Measurements from ENCODE around the gene FAM222A. TPM values are rescaled to one million over a fixed set of nuclear protein-coding genes. Genes with fewer than 3 reads are reported as not detected.

Gene FAM222A
- total RNA-seq, 2 experiments from 2014 or later: 0.39 to 0.53 TPM

- POLR2A ChIA-PET: interaction anchor here (1.1 kb wide), 1 partner anchor 147 kb away, joined by 3 read pairs; no protein-coding TSS in a partner anchor
- peak; percentile 76 for ATAC-seq
These were observed 23.0 kb downstream of the FAM222A start for GRCh38 chr12:109736552-109737108.

DNA sequence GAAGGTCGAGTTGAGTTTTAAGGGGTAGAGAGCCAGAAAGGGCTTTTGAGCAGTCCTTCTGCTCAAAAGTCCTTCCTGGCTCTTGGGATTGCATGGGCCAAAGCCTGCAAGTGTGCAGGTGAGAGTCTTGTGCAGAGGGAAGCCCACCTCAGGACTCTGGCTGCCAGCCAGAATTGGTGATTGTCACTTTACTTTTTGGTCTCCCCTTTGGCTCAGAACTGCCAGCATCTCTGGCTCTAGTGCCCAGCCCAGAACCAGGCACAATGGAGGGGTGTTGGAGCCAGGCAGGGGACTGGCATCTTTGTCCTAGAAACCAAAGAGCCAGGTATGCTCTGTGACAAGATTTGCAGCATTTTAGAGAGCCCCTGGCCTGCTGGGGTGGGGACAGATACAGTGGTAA lies 23.5 kb downstream of the FAM222A start:
- no peaks in the 10 kb centered on the region for H3K36me3 Mint-ChIP-seq (ENCODE audit: low read depth)
- H3K27me3 Mint-ChIP-seq: peaks cover 25% of the 10 kb centered on the region
- H3K4me1 Mint-ChIP-seq: no peaks in the 10 kb centered on the region
- DNase-seq (peak; percentile 0), ATAC-seq (no peak)
- H3K4me3 Mint-ChIP-seq: no peak overlapping the region
- no peaks in the 10 kb centered on the region for H3K9me3 Mint-ChIP-seq (ENCODE audit: low read depth)
- intact Hi-C loops (cut with DNase I, micrococcal nuclease): no loop called here
- POLR2A ChIA-PET: interaction anchor here (1.1 kb wide), 1 partner anchor 148 kb away, joined by 3 read pairs; no protein-coding TSS in a partner anchor
- CTCF ChIA-PET: interaction anchor here (2.0 kb wide), 1 partner anchor 139 kb away, joined by 4 read pairs; no protein-coding TSS in a partner anchor
- H3K27ac Mint-ChIP-seq: no peak overlapping the region

More at GRCh38 chr12:109736552-109737108, 23.0 kb downstream of the FAM222A start:
- H3K36me3 Mint-ChIP-seq (ENCODE audit: low read depth): no peaks in the 10 kb centered on the region
- H3K4me3 Mint-ChIP-seq: no peak overlapping the region
- CTCF ChIA-PET: no interaction called here
- DNase-seq: peak; percentile 57
- H3K9me3 Mint-ChIP-seq (ENCODE audit: low read depth): no peaks in the 10 kb centered on the region
- no peaks in the 10 kb centered on the region for H3K4me1 Mint-ChIP-seq
- intact Hi-C loops (cut with DNase I, micrococcal nuclease): no loop called here
- H3K27ac Mint-ChIP-seq: no peak overlapping the region
- H3K27me3 Mint-ChIP-seq: peaks cover 25% of the 10 kb centered on the region

DNA sequence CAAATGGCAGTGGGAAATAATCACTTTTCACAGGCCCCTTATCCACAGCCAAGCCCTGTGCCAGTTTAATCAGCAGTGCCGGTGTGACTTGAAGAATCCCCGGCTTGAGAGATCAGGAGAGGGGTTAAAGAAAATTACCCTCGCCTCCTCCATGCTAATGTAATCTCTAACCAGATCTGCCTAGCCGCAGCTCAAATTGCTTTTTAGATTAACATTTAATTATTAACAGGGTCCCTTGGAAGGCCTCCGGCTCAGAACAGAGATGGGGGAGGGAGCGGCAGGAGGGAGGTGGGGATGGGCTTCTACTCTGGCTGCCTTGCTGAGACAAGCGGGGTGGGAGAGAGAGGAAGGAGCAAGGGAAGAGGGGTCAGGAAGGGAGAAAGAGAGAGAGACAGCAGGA lies 24.0 kb downstream of the FAM222A start:
- no peaks in the 10 kb centered on the region for H3K36me3 Mint-ChIP-seq (ENCODE audit: low read depth)
- no peaks in the 10 kb centered on the region for H3K9me3 Mint-ChIP-seq (ENCODE audit: low read depth)
- no peak overlapping the region for H3K27ac Mint-ChIP-seq
- no peak overlapping the region for H3K4me3 Mint-ChIP-seq
- intact Hi-C loops (cut with DNase I, micrococcal nuclease): no loop called here
- no peak for DNase-seq
- POLR2A ChIA-PET: interaction anchor here (1.1 kb wide), 1 partner anchor 148 kb away, joined by 3 read pairs; no protein-coding TSS in a partner anchor
- CTCF ChIA-PET: interaction anchor here (2.0 kb wide), 1 partner anchor 140 kb away, joined by 4 read pairs; no protein-coding TSS in a partner anchor
- ATAC-seq: no peak
- no peaks in the 10 kb centered on the region for H3K4me1 Mint-ChIP-seq
- H3K27me3 Mint-ChIP-seq: peaks cover 25% of the 10 kb centered on the region

DNA sequence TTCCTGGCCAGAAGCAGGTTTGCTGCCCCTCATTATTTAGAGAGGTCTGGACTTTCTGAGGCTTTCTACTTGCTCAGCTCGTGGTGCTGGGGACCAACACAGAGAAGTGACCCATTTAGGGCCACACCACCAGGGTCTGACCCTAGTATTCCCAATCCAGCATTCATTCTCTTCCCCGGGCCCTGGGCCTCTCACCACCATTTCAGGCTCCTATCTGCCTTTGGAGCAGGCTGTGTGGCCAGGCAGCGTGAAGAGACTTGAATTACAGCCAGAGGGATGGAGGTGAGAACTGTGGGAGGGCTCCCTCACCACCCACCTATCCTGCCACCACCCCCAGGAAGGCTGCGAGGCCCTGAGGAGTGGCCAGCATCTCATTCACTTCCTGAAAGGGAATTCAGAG lies 24.6 kb downstream of the FAM222A start:
- Mint-ChIP-seq H3K9me3 (ENCODE audit: low read depth) (no peaks in the 10 kb centered on the region), H3K4me3 (no peak overlapping the region), H3K36me3 (ENCODE audit: low read depth) (no peaks in the 10 kb centered on the region), H3K27me3 (peaks cover 23% of the 10 kb centered on the region), H3K4me1 (no peaks in the 10 kb centered on the region), H3K27ac (no peak overlapping the region)
- ATAC-seq (no peak), DNase-seq (peak; percentile 1)
- intact Hi-C loops (cut with DNase I, micrococcal nuclease): no loop called here
- CTCF ChIA-PET: interaction anchor here (0.7 to 2.0 kb wide), 2 partner anchors 24 to 140 kb away, joined by 3 to 4 read pairs; no protein-coding TSS in a partner anchor
- POLR2A ChIA-PET: interaction anchor here (0.6 kb wide), 1 partner anchor 16 kb away, joined by 3 read pairs; no protein-coding TSS in a partner anchor

GRCh38 chr12:109738878-109739665 lies 25.4 kb downstream of the FAM222A start:
- Mint-ChIP-seq H3K9me3 (ENCODE audit: low read depth) (no peaks in the 10 kb centered on the region), H3K4me3 (no peak overlapping the region), H3K27me3 (peaks cover 17% of the 10 kb centered on the region), H3K4me1 (no peaks in the 10 kb centered on the region), H3K27ac (no peak overlapping the region), H3K36me3 (ENCODE audit: low read depth) (no peaks in the 10 kb centered on the region)
- DNase-seq: peak; percentile 3
- POLR2A ChIA-PET: interaction anchor here (0.6 kb wide), 1 partner anchor 15 kb away, joined by 3 read pairs; no protein-coding TSS in a partner anchor
- CTCF ChIA-PET: interaction anchor here (0.7 to 2.0 kb wide), 2 partner anchors 25 to 141 kb away, joined by 3 to 4 read pairs; no protein-coding TSS in a partner anchor
- intact Hi-C loops (cut with DNase I, micrococcal nuclease): no loop called here
- ATAC-seq: no peak

GRCh38 chr12:109739747-109740693 lies 26.4 kb downstream of the FAM222A start:
- Mint-ChIP-seq H3K36me3 (ENCODE audit: low read depth) (no peaks in the 10 kb centered on the region), H3K27me3 (peaks cover 11% of the 10 kb centered on the region), H3K27ac (no peak overlapping the region), H3K4me3 (no peak overlapping the region), H3K9me3 (ENCODE audit: low read depth) (no peaks in the 10 kb centered on the region), H3K4me1 (no peaks in the 10 kb centered on the region)
- ChIA-PET POLR2A (no interaction called here), CTCF (interaction anchor here (0.7 kb wide), 1 partner anchor 221 kb away, joined by 3 read pairs; no protein-coding TSS in a partner anchor)
- ATAC-seq (no peak), DNase-seq (peak; percentile 29)
- intact Hi-C loops (cut with DNase I, micrococcal nuclease): no loop called here

- DNase-seq (peak; percentile 1), ATAC-seq (no peak)
- H3K36me3 Mint-ChIP-seq (ENCODE audit: low read depth): no peaks in the 10 kb centered on the region
- H3K4me1 Mint-ChIP-seq: no peaks in the 10 kb centered on the region
- H3K27me3 Mint-ChIP-seq: peaks cover 5% of the 10 kb centered on the region
- CTCF ChIA-PET: no interaction called here
- intact Hi-C loops (cut with DNase I, micrococcal nuclease): no loop called here
- POLR2A ChIA-PET: no interaction called here
- no peak overlapping the region for H3K4me3 Mint-ChIP-seq
- no peaks in the 10 kb centered on the region for H3K9me3 Mint-ChIP-seq (ENCODE audit: low read depth)
- H3K27ac Mint-ChIP-seq: no peak overlapping the region
These were observed 27.1 kb downstream of the FAM222A start for GRCh38 chr12:109740694-109741245.

DNA sequence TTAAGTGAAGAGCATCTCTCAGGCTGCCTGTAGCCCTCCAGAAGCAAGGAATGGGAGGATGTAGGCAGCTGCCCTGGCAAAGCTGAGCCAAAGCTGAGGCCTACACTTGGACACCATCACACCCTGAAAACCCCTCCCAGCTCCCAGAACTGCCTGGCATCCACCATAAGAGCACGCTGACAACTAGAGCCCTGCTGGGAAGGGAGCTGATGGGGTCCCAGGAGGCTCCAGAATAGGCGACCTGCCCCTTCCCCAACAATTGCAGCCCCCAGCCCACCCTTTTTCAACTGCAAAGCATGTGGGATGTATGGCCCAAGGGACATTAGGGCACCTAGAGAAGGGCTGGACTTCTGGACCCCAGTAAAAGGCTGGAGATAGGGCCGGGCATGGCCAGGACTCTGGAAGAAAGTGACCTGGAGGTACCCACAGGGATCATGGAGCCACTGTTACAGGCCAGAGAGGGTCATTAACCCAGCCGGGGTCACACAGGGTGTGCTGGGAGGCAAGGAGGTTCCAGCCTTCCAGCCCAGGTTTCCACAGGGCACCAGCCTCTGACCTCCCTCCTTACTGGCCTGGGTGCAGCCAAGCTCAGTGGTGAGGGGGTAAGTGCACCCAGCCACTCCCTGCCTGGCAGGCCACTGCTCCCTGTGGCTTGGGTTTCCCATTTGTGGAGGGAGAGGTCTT lies 27.8 kb downstream of the FAM222A start:
- POLR2A ChIA-PET: no interaction called here
- Mint-ChIP-seq H3K27me3 (peaks cover 3% of the 10 kb centered on the region), H3K36me3 (ENCODE audit: low read depth) (no peaks in the 10 kb centered on the region), H3K9me3 (ENCODE audit: low read depth) (no peaks in the 10 kb centered on the region), H3K27ac (no peak overlapping the region), H3K4me1 (no peaks in the 10 kb centered on the region), H3K4me3 (no peak overlapping the region)
- intact Hi-C loops (cut with DNase I, micrococcal nuclease): no loop called here
- CTCF ChIA-PET: no interaction called here
- ATAC-seq (no peak), DNase-seq (peak; percentile 2)

DNA sequence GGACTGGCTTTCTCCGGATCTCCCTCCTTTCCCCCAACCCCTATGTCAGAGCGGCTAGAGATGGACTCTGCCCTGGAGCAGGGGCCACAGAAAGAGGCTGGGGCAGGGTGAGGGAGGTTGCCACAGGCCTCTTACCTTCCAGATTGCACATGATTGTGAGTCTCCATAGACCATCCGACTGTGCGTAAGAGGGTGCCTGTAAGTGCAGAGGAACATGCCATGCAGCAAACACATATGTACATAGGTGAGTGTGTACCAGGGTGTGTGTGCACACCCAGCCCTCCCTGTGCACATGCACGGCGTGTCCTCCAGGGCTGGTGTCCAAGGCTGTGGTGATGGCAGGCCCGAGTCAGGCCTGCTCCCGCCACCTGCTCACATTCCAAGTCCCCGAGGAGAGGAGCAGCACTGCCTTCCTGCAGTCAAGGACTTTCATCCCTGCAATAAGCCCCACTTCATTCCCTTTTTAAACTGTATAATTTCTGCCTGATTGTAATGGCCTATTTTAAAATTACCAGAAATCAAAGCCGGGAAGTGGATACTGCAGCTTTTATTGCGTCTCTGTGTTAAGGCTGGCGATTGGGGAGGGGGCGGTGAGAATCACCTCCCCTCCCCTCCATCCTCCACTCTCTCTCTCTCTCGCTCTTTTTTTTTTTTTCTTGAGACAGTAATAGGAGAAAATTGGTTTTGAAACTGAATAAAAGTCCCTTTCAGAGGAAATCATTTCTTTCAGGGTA lies 28.5 kb downstream of the FAM222A start:
- ATAC-seq (no peak), DNase-seq (no peak)
- ChIA-PET CTCF (no interaction called here), POLR2A (no interaction called here)
- Mint-ChIP-seq H3K9me3 (ENCODE audit: low read depth) (no peaks in the 10 kb centered on the region), H3K4me1 (no peaks in the 10 kb centered on the region), H3K27me3 (peaks cover 3% of the 10 kb centered on the region), H3K36me3 (ENCODE audit: low read depth) (no peaks in the 10 kb centered on the region), H3K4me3 (no peak overlapping the region), H3K27ac (no peak overlapping the region)
- intact Hi-C loops (cut with DNase I, micrococcal nuclease): no loop called here
